B cell (primary cell): ENCODE data around the gene MYZAP. TPM values are rescaled to one million over a fixed set of nuclear protein-coding genes. Genes with fewer than 3 reads are reported as not detected.

Experiments used
- ATAC-seq: fragments of 200-7000 bp; cut with Tn5 transposase; one replicate; pipeline ENCODE4 v1.10.0; 2021; ENCODE audit warnings: low read depth, mild to moderate bottlenecking, moderate number of reproducible peaks, moderate library complexity
- CTCF ChIA-PET: fragments of 350-600 bp; sonication (Branson Sonifier 250); formaldehyde crosslinking; loops from one replicate; lab custom pipeline; 2021; ENCODE audit warnings: antibody characterized with exemption, inconsistent platforms; lab: Charles Lee
- POLR2A ChIA-PET: fragments of 350-600 bp; sonication (Branson Sonifier 250); formaldehyde crosslinking; loops from one replicate; lab custom pipeline; 2021; ENCODE audit warnings: antibody characterized with exemption; lab: Charles Lee
- DNase-seq: peaks from one replicate; pipeline ENCODE4 v3.0.0; 2013
- H2AFZ ChIP-seq: 2 replicates; pipeline ENCODE4 v1.6.1; 2012; ENCODE audit warnings: mild to moderate bottlenecking, low read depth, low read length; ENCODE audit not compliant: insufficient read depth, poor library complexity, severe bottlenecking
- H3K27ac ChIP-seq, 2 donors: 1 replicate in 1 of 2; 2 replicates in 1 of 2; pipeline ENCODE4 v1.5.1; 2012 to 2013; ENCODE audit warnings: low read length in 2 of 2, mild to moderate bottlenecking in 2 of 2, moderate library complexity in 1 of 2
- H3K27me3 ChIP-seq, 4 experiments: fragments of 200-600 bp in 1 of 4; sonication (generic) in 1 of 4; replicated peaks in 1 of 4; 1 replicate in 2 of 4; 2 replicates in 2 of 4; pipeline versions ENCODE4 v1.6.1 to v1.7.0; 2013 to 2016; ENCODE audit warnings: low read length in 3 of 4, mild to moderate bottlenecking in 2 of 4, mixed read lengths in 1 of 4, moderate library complexity in 1 of 4; ENCODE audit not compliant: insufficient read depth in 4 of 4, control insufficient read depth in 3 of 4; ENCODE audit errors: control extremely low read depth in 1 of 4
- H3K36me3 ChIP-seq, 2 experiments: replicated peaks in 1 of 2; 1 replicate in 1 of 2; 2 replicates in 1 of 2; pipeline versions ENCODE4 v1.6.1 to v1.7.1; 2013; ENCODE audit warnings: low read length in 1 of 2; ENCODE audit not compliant: insufficient read depth in 2 of 2, control insufficient read depth in 1 of 2; ENCODE audit errors: control extremely low read depth in 1 of 2, extremely low read depth in 1 of 2
- H3K4me1 ChIP-seq, 2 donors: fragments of 200-600 bp in 1 of 2; sonication (generic) in 1 of 2; 1 replicate in 1 of 2; 2 replicates in 1 of 2; pipeline versions ENCODE4 v1.5.1 to v1.6.1; 2013 to 2017; ENCODE audit warnings: low read length in 2 of 2; ENCODE audit not compliant: control insufficient read depth in 2 of 2, insufficient read depth in 2 of 2
- H3K4me2 ChIP-seq: replicated peaks from 2 replicates; pipeline ENCODE3; 2012; ENCODE audit warnings: mild to moderate bottlenecking, low read depth, low read length; ENCODE audit not compliant: poor library complexity, severe bottlenecking
- H3K4me3 ChIP-seq, 5 experiments: fragments of 200-600 bp in 1 of 5; sonication (generic) in 1 of 5; 1 replicate in 3 of 5; 2 replicates in 2 of 5; pipeline versions ENCODE4 v1.5.1 to v1.7.0; 2011 to 2016; ENCODE audit warnings: low read length in 4 of 5, mild to moderate bottlenecking in 4 of 5, low read depth in 2 of 5, control low read depth in 1 of 5, moderate library complexity in 1 of 5; ENCODE audit not compliant: insufficient read depth in 1 of 5; ENCODE audit errors: control extremely low read depth in 1 of 5, extremely low read depth in 1 of 5
- H3K79me2 ChIP-seq: fragments of 200-600 bp; sonication (generic); one replicate; pipeline ENCODE4 v1.6.0; 2016; ENCODE audit warnings: low read length; ENCODE audit not compliant: control insufficient read depth, insufficient read depth
- H3K9ac ChIP-seq: fragments of 200-600 bp; sonication (generic); 2 replicates; pipeline ENCODE4 v1.6.1; 2017; ENCODE audit warnings: mild to moderate bottlenecking, low read length, moderate library complexity
- H3K9me3 ChIP-seq, 3 donors: one replicate each; pipeline versions ENCODE4 v1.6.1 to v1.7.1; 2013; ENCODE audit warnings: low read length in 2 of 3; ENCODE audit not compliant: control insufficient read depth in 2 of 3, insufficient read depth in 1 of 3; ENCODE audit errors: control extremely low read depth in 1 of 3
- H4K20me1 ChIP-seq: 2 replicates; pipeline ENCODE4 v1.6.0; 2012; ENCODE audit warnings: mild to moderate bottlenecking, low read length; ENCODE audit not compliant: insufficient read depth, control insufficient read depth, poor library complexity, severe bottlenecking
- H3K27ac Mint-ChIP-seq: one replicate; pipeline ENCODE4 v1.8.0; 2021; ENCODE audit warnings: mixed read lengths
- H3K27me3 Mint-ChIP-seq: one replicate; pipeline ENCODE4 v1.8.0; 2021; ENCODE audit warnings: mixed read lengths
- H3K4me1 Mint-ChIP-seq: one replicate; pipeline ENCODE4 v1.8.0; 2021; ENCODE audit warnings: mixed read lengths
- H3K4me3 Mint-ChIP-seq: one replicate; pipeline ENCODE4 v1.8.0; 2021; ENCODE audit warnings: mixed read lengths
- H3K9me3 Mint-ChIP-seq: one replicate; pipeline ENCODE4 v1.8.0; 2022; ENCODE audit warnings: mixed read lengths; ENCODE audit not compliant: insufficient read depth
- EZH2 ChIP-seq: IDR thresholded peaks from 2 replicates; pipeline ENCODE4 v1.6.1; 2012; ENCODE audit warnings: borderline replicate concordance, low read depth, mild to moderate bottlenecking, moderate library complexity, low read length; ENCODE audit not compliant: insufficient read depth, poor library complexity, severe bottlenecking
- WGBS: methylation state at CpG from one replicate; pipeline ENCODE4 v1.1.5; 2013; ENCODE audit warnings: missing lambda C conversion rate; ENCODE audit not compliant: insufficient coverage; 5-methylcytosine and 5-hydroxymethylcytosine counted together
- intact Hi-C: fragments of 100-400 bp; cut with micrococcal nuclease; formaldehyde crosslinking; loops from one replicate; pipeline ENCODE4 v1.10.0; 2022
- polyA plus RNA-seq: library from polyadenylated mRNA; depleted of rRNA; stranded (reverse); fragments of >200 nt; gene quantifications from 2 replicates; pipeline ENCODE4 v1.2.3, GENCODE V29; 2012
- total RNA-seq, 2 donors: library from RNA; stranded (reverse); fragments of 120-200 nt in 1 of 2; gene quantifications; 1 replicate in 1 of 2; 2 replicates in 1 of 2; pipeline versions ENCODE4 v1.2.3 to v1.2.4, GENCODE V29; 2013 to 2022
- TF ChIP-seq, protein P1 (sequence below): fragments of 200-600 bp; IDR thresholded peaks from one replicate; pipeline ENCODE4 v1.8.0; 2022; ENCODE audit warnings: antibody characterized with exemption, mild to moderate bottlenecking

MYZAP gene
- total and polyA plus RNA-seq, 2 donors (not counting 1 experiment from before 2014, with no cell fraction given), result 1.0 to 2.8 TPM

DNA sequence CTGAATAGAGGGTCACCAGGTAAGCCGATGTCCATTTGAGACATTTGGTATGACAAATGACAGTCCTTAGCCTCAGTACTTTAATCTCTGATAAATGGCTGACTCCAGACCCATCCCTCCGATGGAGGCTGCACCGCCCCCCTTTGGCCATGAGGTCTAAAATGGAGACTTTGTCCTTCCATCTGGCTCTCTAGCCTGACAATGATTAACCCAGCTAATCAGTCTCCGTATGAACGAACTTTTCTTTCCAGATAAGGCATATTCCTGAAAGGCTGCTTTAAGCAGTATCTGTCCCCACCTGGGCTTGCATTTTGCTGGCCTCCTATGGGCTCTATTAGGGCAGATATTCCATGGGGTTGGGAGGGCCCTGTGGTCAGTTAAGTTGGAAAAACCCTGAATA is 10.8 kb upstream of the MYZAP start:
- Histone ChIP-seq H3K9me3 (peaks cover 0 to 13% (median 13%) of the 10 kb centered on the region in 3 donors), H3K4me1 (peaks cover 6 to 10% of the 10 kb centered on the region in 2 donors), H3K79me2 (no peaks in the 10 kb centered on the region), H3K4me3 (no peak overlapping the region), H3K9ac (no peak overlapping the region), H3K4me2 (no peak overlapping the region), H3K27me3 (peaks cover 0 to 22% (median 1%) of the 10 kb centered on the region in 4 experiments), H3K36me3 (no peaks in the 10 kb centered on the region), H4K20me1 (no peaks in the 10 kb centered on the region), H2AFZ (no peak overlapping the region), H3K27ac (no peak overlapping the region)
- ChIA-PET CTCF (interaction anchor here (2.0 kb wide), 1 partner anchor 9 kb away, joined by 5 read pairs; no protein-coding TSS in a partner anchor), POLR2A (no interaction called here)
- no peak for ATAC-seq
- DNase-seq, result no peak
- Mint-ChIP-seq H3K4me1 (peaks cover 9% of the 10 kb centered on the region), H3K27ac (no peak overlapping the region), H3K27me3 (peaks cover 38% of the 10 kb centered on the region), H3K4me3 (no peak overlapping the region), H3K9me3 (peaks cover 3% of the 10 kb centered on the region)
- intact Hi-C loops, result no loop called here
- no peak for TF ChIP-seq EZH2
- TF ChIP-seq, protein P1, sequence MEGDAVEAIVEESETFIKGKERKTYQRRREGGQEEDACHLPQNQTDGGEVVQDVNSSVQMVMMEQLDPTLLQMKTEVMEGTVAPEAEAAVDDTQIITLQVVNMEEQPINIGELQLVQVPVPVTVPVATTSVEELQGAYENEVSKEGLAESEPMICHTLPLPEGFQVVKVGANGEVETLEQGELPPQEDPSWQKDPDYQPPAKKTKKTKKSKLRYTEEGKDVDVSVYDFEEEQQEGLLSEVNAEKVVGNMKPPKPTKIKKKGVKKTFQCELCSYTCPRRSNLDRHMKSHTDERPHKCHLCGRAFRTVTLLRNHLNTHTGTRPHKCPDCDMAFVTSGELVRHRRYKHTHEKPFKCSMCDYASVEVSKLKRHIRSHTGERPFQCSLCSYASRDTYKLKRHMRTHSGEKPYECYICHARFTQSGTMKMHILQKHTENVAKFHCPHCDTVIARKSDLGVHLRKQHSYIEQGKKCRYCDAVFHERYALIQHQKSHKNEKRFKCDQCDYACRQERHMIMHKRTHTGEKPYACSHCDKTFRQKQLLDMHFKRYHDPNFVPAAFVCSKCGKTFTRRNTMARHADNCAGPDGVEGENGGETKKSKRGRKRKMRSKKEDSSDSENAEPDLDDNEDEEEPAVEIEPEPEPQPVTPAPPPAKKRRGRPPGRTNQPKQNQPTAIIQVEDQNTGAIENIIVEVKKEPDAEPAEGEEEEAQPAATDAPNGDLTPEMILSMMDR, result no peak
- WGBS, result 100% methylated on average over 3 of the region's 5 CpGs

DNA sequence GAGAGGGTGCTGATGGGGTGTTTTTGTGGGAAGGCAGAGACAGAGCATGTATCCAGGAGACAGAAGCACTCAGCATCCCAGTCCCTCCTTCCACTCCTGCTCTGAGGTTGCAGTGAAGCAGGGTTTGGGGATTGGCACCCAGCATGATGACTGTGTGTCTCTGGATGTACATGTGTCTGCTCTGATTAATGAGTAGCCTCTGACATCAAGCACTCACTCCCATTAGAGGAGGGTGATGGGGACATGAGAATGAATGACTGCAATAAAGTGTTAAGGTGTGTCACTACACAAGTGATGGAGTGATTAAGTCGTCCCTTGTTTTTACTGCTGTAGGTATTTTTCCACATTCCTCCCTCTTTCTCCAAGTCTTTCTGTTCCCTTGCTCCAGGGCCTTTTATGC is 9.6 kb upstream of the MYZAP start:
- no peaks in the 10 kb centered on the region for H4K20me1 ChIP-seq
- H3K4me1 ChIP-seq, result peaks cover 19 to 22% of the 10 kb centered on the region in 2 donors

More for the DNA sequence above, 9.6 kb upstream of the MYZAP start:
- H3K4me3 Mint-ChIP-seq, result no peak overlapping the region
- H3K27ac ChIP-seq, result no peak overlapping the region
- no peak overlapping the region for H3K4me3 ChIP-seq
- ATAC-seq (no peak), DNase-seq (no peak)
- CTCF ChIA-PET, result no interaction called here
- peaks cover 3% of the 10 kb centered on the region for H3K9me3 Mint-ChIP-seq
- H3K4me1 Mint-ChIP-seq, result peaks cover 17% of the 10 kb centered on the region
- TF ChIP-seq EZH2, result no peak
- TF ChIP-seq, protein P1, result no peak
- no peaks in the 10 kb centered on the region for H3K36me3 ChIP-seq
- no CpG with 5 or more reads among the region's 1 CpG for WGBS
- H3K4me2 ChIP-seq, result no peak overlapping the region
- POLR2A ChIA-PET, result no interaction called here
- no peaks in the 10 kb centered on the region for H3K79me2 ChIP-seq
- H3K9ac ChIP-seq, result no peak overlapping the region
- peaks cover 0 to 13% (median 13%) of the 10 kb centered on the region in 3 donors for H3K9me3 ChIP-seq
- intact Hi-C loops, result no loop called here
- H3K27me3 Mint-ChIP-seq, result peaks cover 38% of the 10 kb centered on the region
- H2AFZ ChIP-seq, result no peak overlapping the region
- H3K27me3 ChIP-seq, result peaks cover 0 to 22% (median 1%) of the 10 kb centered on the region in 4 experiments
- H3K27ac Mint-ChIP-seq, result no peak overlapping the region
